Liver (tissue), 9 donors: ENCODE data around the gene CTXND1. TPM values are rescaled to one million over a fixed set of nuclear protein-coding genes. Genes with fewer than 3 reads are reported as not detected.

Experiments used
- DNase-seq: peaks from one replicate; pipeline ENCODE4 v3.0.0-alpha.2; 2017; ENCODE audit warnings: low spot score
- H3K27ac ChIP-seq, 2 donors: one replicate each; pipeline ENCODE4 v1.7.0; 2013; ENCODE audit warnings: inconsistent platforms in 2 of 2, low read length in 2 of 2, control low read depth in 1 of 2, low read depth in 1 of 2, mild to moderate bottlenecking in 1 of 2
- H3K27me3 ChIP-seq, 4 donors: one replicate each; pipeline versions ENCODE4 v1.6.1 to v1.7.0; 2013; ENCODE audit warnings: low read length in 3 of 4, inconsistent platforms in 1 of 4, mild to moderate bottlenecking in 1 of 4, moderate library complexity in 1 of 4; ENCODE audit not compliant: control insufficient read depth in 4 of 4, insufficient read depth in 4 of 4
- H3K36me3 ChIP-seq, 4 donors: one replicate each; pipeline versions ENCODE4 v1.6.1 to v1.7.0; 2013; ENCODE audit warnings: low read length in 3 of 4, mild to moderate bottlenecking in 3 of 4, low read depth in 1 of 4, moderate library complexity in 1 of 4; ENCODE audit not compliant: control insufficient read depth in 4 of 4, insufficient read depth in 3 of 4
- H3K4me1 ChIP-seq, 4 donors: one replicate each; pipeline versions ENCODE4 v1.6.1 to v1.7.0; 2013; ENCODE audit warnings: low read length in 3 of 4, mild to moderate bottlenecking in 3 of 4, moderate library complexity in 1 of 4; ENCODE audit not compliant: control insufficient read depth in 4 of 4, insufficient read depth in 4 of 4
- H3K4me3 ChIP-seq, 3 donors: one replicate each; pipeline versions ENCODE4 v1.6.1 to v1.7.0; 2013; ENCODE audit warnings: low read length in 3 of 3, control low read depth in 1 of 3, low read depth in 1 of 3, mild to moderate bottlenecking in 1 of 3
- H3K9ac ChIP-seq, 2 donors: one replicate each; pipeline ENCODE4 v1.7.0; 2013; ENCODE audit warnings: low read length in 2 of 2, mild to moderate bottlenecking in 2 of 2, moderate library complexity in 2 of 2, control low read depth in 1 of 2, low read depth in 1 of 2
- H3K9me3 ChIP-seq, 4 donors: one replicate each; pipeline versions ENCODE4 v1.6.1 to v1.7.0; 2013; ENCODE audit warnings: low read length in 3 of 4; ENCODE audit not compliant: control insufficient read depth in 4 of 4
- EGR1 ChIP-seq, 2 donors: IDR thresholded peaks; 2 replicates each; pipeline ENCODE4 v1.6.1; 2016 to 2018; ENCODE audit warnings: antibody characterized with exemption in 2 of 2, low read depth in 2 of 2
- FOXA1 ChIP-seq: IDR thresholded peaks from 2 replicates; pipeline ENCODE4 v1.6.1; 2016; ENCODE audit warnings: antibody characterized with exemption
- FOXA2 ChIP-seq: IDR thresholded peaks from 2 replicates; pipeline ENCODE4 v1.6.1; 2016; ENCODE audit warnings: antibody characterized with exemption
- GABPA ChIP-seq, 2 donors: IDR thresholded peaks in 1 of 2; conservative IDR thresholded peaks in 1 of 2; 2 replicates each; pipeline ENCODE4 v1.6.1; 2016; ENCODE audit warnings: antibody characterized with exemption in 2 of 2, mild to moderate bottlenecking in 1 of 2, moderate library complexity in 1 of 2
- HNF4A ChIP-seq, 2 donors: conservative IDR thresholded peaks; 2 replicates each; pipeline ENCODE4 v1.6.1; 2016; ENCODE audit warnings: antibody characterized with exemption in 2 of 2, mild to moderate bottlenecking in 2 of 2
- HNF4G ChIP-seq: IDR thresholded peaks from 2 replicates; pipeline ENCODE4 v1.6.1; 2016; ENCODE audit warnings: antibody characterized with exemption
- JUND ChIP-seq, 2 donors: IDR thresholded peaks; 2 replicates each; pipeline ENCODE4 v1.6.1; 2016; ENCODE audit warnings: antibody characterized with exemption in 2 of 2
- NR2F2 ChIP-seq: IDR thresholded peaks from 2 replicates; pipeline ENCODE4 v1.6.1; 2016; ENCODE audit warnings: antibody characterized with exemption
- RAD21 ChIP-seq, 2 donors: IDR thresholded peaks; 2 replicates each; pipeline ENCODE4 v1.6.1; 2016; ENCODE audit warnings: antibody characterized with exemption in 2 of 2, mild to moderate bottlenecking in 2 of 2
- RXRA ChIP-seq, 2 donors: IDR thresholded peaks; 2 replicates each; pipeline ENCODE4 v1.6.1; 2017 to 2018; ENCODE audit warnings: antibody characterized with exemption in 2 of 2, mild to moderate bottlenecking in 1 of 2
- SP1 ChIP-seq: IDR thresholded peaks from 2 replicates; pipeline ENCODE4 v1.6.1; 2018; ENCODE audit warnings: antibody characterized with exemption, mild to moderate bottlenecking
- TAF1 ChIP-seq: conservative IDR thresholded peaks from 2 replicates; pipeline ENCODE4 v1.6.1; 2016; ENCODE audit warnings: antibody characterized with exemption, mild to moderate bottlenecking
- YY1 ChIP-seq: IDR thresholded peaks from 2 replicates; pipeline ENCODE4 v1.6.1; 2016; ENCODE audit warnings: antibody characterized with exemption, mild to moderate bottlenecking
- WGBS: extraction: QIAGEN DNeasy Blood & Tissue Kit; methylation state at CpG from one replicate; pipeline ENCODE4 v1.1.7; 2013; 5-methylcytosine and 5-hydroxymethylcytosine counted together
- polyA plus RNA-seq, 2 donors: library from polyadenylated mRNA; stranded (reverse) in 1 of 2; unstranded in 1 of 2; fragments of 200-250 nt in 1 of 2; fragments of >200 nt in 1 of 2; fragmentation: Nextera tagmentation in 1 of 2; extraction: Ambion mirVana in 1 of 2; gene quantifications; one replicate each; pipeline versions ENCODE4 v1.2.1 to v1.2.3, GENCODE V29; 2013 to 2015
- total RNA-seq, 2 donors: library from RNA; depleted of rRNA; stranded (reverse); fragments of >200 nt; gene quantifications; one replicate each; pipeline ENCODE4 v1.2.3, GENCODE V29; 2014
- TF ChIP-seq, protein P1 (sequence below): IDR thresholded peaks from 2 replicates; pipeline ENCODE4 v1.6.1; 2016; ENCODE audit warnings: antibody characterized with exemption
- TF ChIP-seq, protein P2 (sequence below): IDR thresholded peaks from 2 replicates; pipeline ENCODE4 v1.6.1; 2016; ENCODE audit warnings: antibody characterized with exemption, mild to moderate bottlenecking
- TF ChIP-seq, protein P3 (sequence below): IDR thresholded peaks from 2 replicates; pipeline ENCODE4 v1.6.1; 2016; ENCODE audit warnings: antibody characterized with exemption
- TF ChIP-seq, protein P4 (sequence below): IDR thresholded peaks from 2 replicates; pipeline ENCODE4 v1.6.1; 2016; ENCODE audit warnings: antibody characterized with exemption
- TF ChIP-seq, protein P5 (sequence below): fragments of 150-350 bp; IDR thresholded peaks from 2 replicates; pipeline ENCODE4 v1.5.1; 2017; ENCODE audit warnings: improper control_type of control experiment, low read depth, low read length; ENCODE audit not compliant: missing input control
- donor health status: healthy.
- donor health status: healthy.
- donor health status: healthy.
- donor health status: healthy.
- donor health status: healthy.

Gene CTXND1
- total and polyA plus RNA-seq, 4 donors = 2.9 to 4.1 (median 3.1) TPM

DNA sequence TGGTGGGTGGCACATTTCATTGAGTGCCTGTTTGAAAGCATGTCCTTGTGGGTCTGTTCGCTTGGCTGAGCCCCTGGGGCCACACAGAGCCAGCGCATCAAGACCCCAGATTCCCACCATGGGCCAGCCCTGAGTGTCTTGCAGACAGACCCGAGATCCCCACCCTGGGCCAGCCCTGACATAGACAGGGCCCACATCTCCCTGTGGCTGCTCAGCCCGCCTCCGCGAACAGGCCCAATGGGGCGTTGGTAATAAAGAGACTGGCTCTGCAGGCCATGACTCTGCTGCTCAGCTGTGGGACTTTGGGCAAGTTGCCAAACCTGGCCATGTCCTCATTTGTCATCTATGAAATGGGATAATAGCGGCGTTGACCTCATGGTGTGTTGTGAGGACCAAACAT is 76.6 kb downstream of the CTXND1 start:
- Histone ChIP-seq H3K27ac (peak overlapping the region; percentile 84 to 90), H3K9ac (no peak overlapping the region), H3K9me3 (no peaks in the 10 kb centered on the region), H3K36me3 (peaks cover 12 to 27% (median 23%) of the 10 kb centered on the region in 4 donors), H3K4me3 (no peak overlapping the region), H3K4me1 (peaks cover 28 to 63% (median 56%) of the 10 kb centered on the region in 4 donors), H3K27me3 (no peaks in the 10 kb centered on the region)
- 96% methylated on average over 9 of the region's 9 CpGs for WGBS
- TF ChIP-seq, protein P1, sequence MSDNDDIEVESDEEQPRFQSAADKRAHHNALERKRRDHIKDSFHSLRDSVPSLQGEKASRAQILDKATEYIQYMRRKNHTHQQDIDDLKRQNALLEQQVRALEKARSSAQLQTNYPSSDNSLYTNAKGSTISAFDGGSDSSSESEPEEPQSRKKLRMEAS = no peak
- TF ChIP-seq, protein P2, sequence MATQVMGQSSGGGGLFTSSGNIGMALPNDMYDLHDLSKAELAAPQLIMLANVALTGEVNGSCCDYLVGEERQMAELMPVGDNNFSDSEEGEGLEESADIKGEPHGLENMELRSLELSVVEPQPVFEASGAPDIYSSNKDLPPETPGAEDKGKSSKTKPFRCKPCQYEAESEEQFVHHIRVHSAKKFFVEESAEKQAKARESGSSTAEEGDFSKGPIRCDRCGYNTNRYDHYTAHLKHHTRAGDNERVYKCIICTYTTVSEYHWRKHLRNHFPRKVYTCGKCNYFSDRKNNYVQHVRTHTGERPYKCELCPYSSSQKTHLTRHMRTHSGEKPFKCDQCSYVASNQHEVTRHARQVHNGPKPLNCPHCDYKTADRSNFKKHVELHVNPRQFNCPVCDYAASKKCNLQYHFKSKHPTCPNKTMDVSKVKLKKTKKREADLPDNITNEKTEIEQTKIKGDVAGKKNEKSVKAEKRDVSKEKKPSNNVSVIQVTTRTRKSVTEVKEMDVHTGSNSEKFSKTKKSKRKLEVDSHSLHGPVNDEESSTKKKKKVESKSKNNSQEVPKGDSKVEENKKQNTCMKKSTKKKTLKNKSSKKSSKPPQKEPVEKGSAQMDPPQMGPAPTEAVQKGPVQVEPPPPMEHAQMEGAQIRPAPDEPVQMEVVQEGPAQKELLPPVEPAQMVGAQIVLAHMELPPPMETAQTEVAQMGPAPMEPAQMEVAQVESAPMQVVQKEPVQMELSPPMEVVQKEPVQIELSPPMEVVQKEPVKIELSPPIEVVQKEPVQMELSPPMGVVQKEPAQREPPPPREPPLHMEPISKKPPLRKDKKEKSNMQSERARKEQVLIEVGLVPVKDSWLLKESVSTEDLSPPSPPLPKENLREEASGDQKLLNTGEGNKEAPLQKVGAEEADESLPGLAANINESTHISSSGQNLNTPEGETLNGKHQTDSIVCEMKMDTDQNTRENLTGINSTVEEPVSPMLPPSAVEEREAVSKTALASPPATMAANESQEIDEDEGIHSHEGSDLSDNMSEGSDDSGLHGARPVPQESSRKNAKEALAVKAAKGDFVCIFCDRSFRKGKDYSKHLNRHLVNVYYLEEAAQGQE = no peak
- no peak for TF ChIP-seq GABPA (IDR thresholded peaks at IDR 0.05 in 1 of 2, conservative IDR thresholded peaks at IDR 0.05 in 1 of 2)
- TF ChIP-seq HNF4G = no peak
- TF ChIP-seq, protein P3, sequence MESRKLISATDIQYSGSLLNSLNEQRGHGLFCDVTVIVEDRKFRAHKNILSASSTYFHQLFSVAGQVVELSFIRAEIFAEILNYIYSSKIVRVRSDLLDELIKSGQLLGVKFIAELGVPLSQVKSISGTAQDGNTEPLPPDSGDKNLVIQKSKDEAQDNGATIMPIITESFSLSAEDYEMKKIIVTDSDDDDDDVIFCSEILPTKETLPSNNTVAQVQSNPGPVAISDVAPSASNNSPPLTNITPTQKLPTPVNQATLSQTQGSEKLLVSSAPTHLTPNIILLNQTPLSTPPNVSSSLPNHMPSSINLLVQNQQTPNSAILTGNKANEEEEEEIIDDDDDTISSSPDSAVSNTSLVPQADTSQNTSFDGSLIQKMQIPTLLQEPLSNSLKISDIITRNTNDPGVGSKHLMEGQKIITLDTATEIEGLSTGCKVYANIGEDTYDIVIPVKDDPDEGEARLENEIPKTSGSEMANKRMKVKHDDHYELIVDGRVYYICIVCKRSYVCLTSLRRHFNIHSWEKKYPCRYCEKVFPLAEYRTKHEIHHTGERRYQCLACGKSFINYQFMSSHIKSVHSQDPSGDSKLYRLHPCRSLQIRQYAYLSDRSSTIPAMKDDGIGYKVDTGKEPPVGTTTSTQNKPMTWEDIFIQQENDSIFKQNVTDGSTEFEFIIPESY = no peak
- TF ChIP-seq NR2F2 = no peak
- TF ChIP-seq FOXA1 = no peak
- no peak for TF ChIP-seq RAD21 (IDR thresholded peaks at IDR 0.05)
- TF ChIP-seq EGR1 (IDR thresholded peaks at IDR 0.05; ENCODE audit: low read depth in 2 of 2) = no peak
- TF ChIP-seq RXRA (IDR thresholded peaks at IDR 0.05) = no peak
- TF ChIP-seq FOXA2 = no peak
- no peak for TF ChIP-seq TAF1
- TF ChIP-seq YY1 = no peak
- TF ChIP-seq, protein P4, sequence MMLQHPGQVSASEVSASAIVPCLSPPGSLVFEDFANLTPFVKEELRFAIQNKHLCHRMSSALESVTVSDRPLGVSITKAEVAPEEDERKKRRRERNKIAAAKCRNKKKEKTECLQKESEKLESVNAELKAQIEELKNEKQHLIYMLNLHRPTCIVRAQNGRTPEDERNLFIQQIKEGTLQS = no peak
- no peak for TF ChIP-seq JUND (IDR thresholded peaks at IDR 0.05)
- TF ChIP-seq HNF4A (conservative IDR thresholded peaks at IDR 0.05) = no peak
- no peak for TF ChIP-seq SP1
- TF ChIP-seq, protein P5, sequence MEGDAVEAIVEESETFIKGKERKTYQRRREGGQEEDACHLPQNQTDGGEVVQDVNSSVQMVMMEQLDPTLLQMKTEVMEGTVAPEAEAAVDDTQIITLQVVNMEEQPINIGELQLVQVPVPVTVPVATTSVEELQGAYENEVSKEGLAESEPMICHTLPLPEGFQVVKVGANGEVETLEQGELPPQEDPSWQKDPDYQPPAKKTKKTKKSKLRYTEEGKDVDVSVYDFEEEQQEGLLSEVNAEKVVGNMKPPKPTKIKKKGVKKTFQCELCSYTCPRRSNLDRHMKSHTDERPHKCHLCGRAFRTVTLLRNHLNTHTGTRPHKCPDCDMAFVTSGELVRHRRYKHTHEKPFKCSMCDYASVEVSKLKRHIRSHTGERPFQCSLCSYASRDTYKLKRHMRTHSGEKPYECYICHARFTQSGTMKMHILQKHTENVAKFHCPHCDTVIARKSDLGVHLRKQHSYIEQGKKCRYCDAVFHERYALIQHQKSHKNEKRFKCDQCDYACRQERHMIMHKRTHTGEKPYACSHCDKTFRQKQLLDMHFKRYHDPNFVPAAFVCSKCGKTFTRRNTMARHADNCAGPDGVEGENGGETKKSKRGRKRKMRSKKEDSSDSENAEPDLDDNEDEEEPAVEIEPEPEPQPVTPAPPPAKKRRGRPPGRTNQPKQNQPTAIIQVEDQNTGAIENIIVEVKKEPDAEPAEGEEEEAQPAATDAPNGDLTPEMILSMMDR = no peak
- DNase-seq = no peak
